OCI-LY7 (cell line): ENCODE measurements around the gene BLOC1S2. TPM values are rescaled to one million over a fixed set of nuclear protein-coding genes. Genes with fewer than 3 reads are reported as not detected.

Source experiments
- Bru-seq: library from RNA; stranded (reverse); fragments of 400-500 nt; gene quantifications from one replicate; lab custom pipeline; 2021; lab: Mats Ljungman, UMichigan
- BruChase-seq, 2 experiments: library from RNA; stranded (reverse); fragments of 400-500 nt; gene quantifications; one replicate each; lab custom pipeline; 2021; lab: Mats Ljungman, UMichigan
- BruUV-seq: library from RNA; stranded (reverse); fragments of 400-500 nt; replicated peaks from 2 replicates; lab custom pipeline; 2021; lab: Mats Ljungman, UMichigan
- CTCF ChIA-PET: fragments of 300-600 bp; sonication (Branson Sonifier 250); formaldehyde crosslinking; loops from one replicate; lab custom pipeline; 2022; ENCODE audit warnings: antibody characterized with exemption; ENCODE audit not compliant: unreplicated experiment; lab: Charles Lee
- POLR2A ChIA-PET: fragments of 300-600 bp; sonication (Branson Sonifier 250); formaldehyde crosslinking; loops from one replicate; lab custom pipeline; 2022; ENCODE audit warnings: antibody characterized with exemption; lab: Charles Lee
- DNase-seq: peaks from one replicate; pipeline ENCODE4 v3.0.0-alpha.2; 2015; ENCODE audit warnings: low spot score
- H2AFZ ChIP-seq: fragments of 200-600 bp; sonication (generic), shearing (Covaris generic); 2 replicates; pipeline ENCODE4 v1.6.1; 2014; ENCODE audit warnings: mild to moderate bottlenecking, antibody characterized with exemption, low read length, moderate library complexity
- H3K27ac ChIP-seq: fragments of 200-600 bp; sonication (generic); 2 replicates; pipeline ENCODE4 v1.5.1; 2014; ENCODE audit warnings: mixed run types, low read depth, mild to moderate bottlenecking, moderate library complexity, low read length, inconsistent platforms; ENCODE audit not compliant: poor library complexity, severe bottlenecking
- H3K36me3 ChIP-seq: fragments of 200-600 bp; sonication (generic); 2 replicates; pipeline ENCODE4 v1.6.1; 2014; ENCODE audit warnings: mild to moderate bottlenecking, antibody characterized with exemption, low read length, moderate library complexity, mixed read lengths; ENCODE audit not compliant: insufficient read depth
- H3K4me1 ChIP-seq: fragments of 200-600 bp; sonication (generic); 2 replicates; pipeline ENCODE4 v1.5.1; 2014; ENCODE audit warnings: mild to moderate bottlenecking, low read length; ENCODE audit not compliant: insufficient read depth, poor library complexity, severe bottlenecking
- H3K4me2 ChIP-seq: fragments of 200-600 bp; sonication (generic); 2 replicates; pipeline ENCODE4 v1.6.1; 2014; ENCODE audit warnings: mild to moderate bottlenecking, low read length
- H3K4me3 ChIP-seq: fragments of 200-600 bp; sonication (generic); 2 replicates; pipeline ENCODE4 v1.5.1; 2014; ENCODE audit warnings: mild to moderate bottlenecking, low read depth, low read length; ENCODE audit not compliant: poor library complexity, severe bottlenecking
- H3K79me2 ChIP-seq: fragments of 200-600 bp; sonication (generic); 2 replicates; pipeline ENCODE4 v1.6.1; 2016; ENCODE audit warnings: low read depth, mild to moderate bottlenecking, low read length, moderate library complexity, mixed read lengths; ENCODE audit not compliant: insufficient read depth
- H3K9me2 ChIP-seq: fragments of 200-600 bp; sonication (generic); 2 replicates; pipeline ENCODE4 v1.6.1; 2016; ENCODE audit warnings: mild to moderate bottlenecking, low read length, mixed read lengths; ENCODE audit not compliant: insufficient read depth
- H3K9me3 ChIP-seq: fragments of 200-600 bp; sonication (generic); 2 replicates; pipeline ENCODE4 v1.6.1; 2014; ENCODE audit warnings: mild to moderate bottlenecking, mixed run types, low read length, mixed read lengths
- H4K20me1 ChIP-seq: fragments of 200-600 bp; sonication (generic); 2 replicates; pipeline ENCODE4 v1.6.1; 2014; ENCODE audit warnings: mild to moderate bottlenecking, antibody characterized with exemption, low read length, moderate library complexity, mixed read lengths; ENCODE audit not compliant: insufficient read depth
- EZH2phosphoT487 ChIP-seq: fragments of 200-600 bp; sonication (generic); IDR thresholded peaks from 2 replicates; pipeline ENCODE4 v1.6.1; 2018; ENCODE audit warnings: low read depth, borderline replicate concordance, mild to moderate bottlenecking, mixed run types, antibody characterized with exemption, low read length, moderate library complexity, mixed read lengths
- intact Hi-C: fragments of 100-400 bp; cut with micrococcal nuclease; formaldehyde crosslinking; loops from one replicate; pipeline ENCODE4 v1.10.0; 2022; ENCODE audit not compliant: unreplicated experiment
- long read RNA-seq: library from polyadenylated mRNA; stranded (forward); transcript quantifications from one replicate; pipeline ENCODE4 v2.0.0, GENCODE V29; 2022
- total RNA-seq, 2 experiments: library from RNA; depleted of rRNA in 1 of 2; stranded (reverse); fragments of >200 nt in 1 of 2; shearing (Covaris generic) in 1 of 2; gene quantifications; 2 replicates each; pipeline ENCODE4 v1.2.3, GENCODE V29; 2014 to 2022
- TF ChIP-seq, protein P1 (sequence below): fragments of 200-600 bp; sonication (generic); conservative IDR thresholded peaks from 2 replicates; pipeline ENCODE4 v1.5.1; 2014; ENCODE audit warnings: mild to moderate bottlenecking, antibody characterized with exemption, low read length, moderate library complexity, mixed read lengths

BLOC1S2 gene
- 39.7 and 48.7 TPM in 2 replicates for total RNA-seq (2014; rRNA removed; shearing (Covaris generic))
- 45.3 and 54.8 TPM in 2 replicates for total RNA-seq (2022)
- percentile 75 among the genes with signal in this experiment for Bru-seq, nascent RNA
- percentile 79 among the genes with signal in this experiment for BruChase-seq, experiment 1, labeled RNA remaining after a 6-hour chase
- BruChase-seq, experiment 2, labeled RNA remaining after a 2-hour chase = percentile 86 among the genes with signal in this experiment
- long read RNA-seq, transcript BLOC1S2-202 (5 exons, 1,249 nt) = major isoform, 101 of 118 reads
- long read RNA-seq, partial matches to known transcripts = 5 of 118 reads
- long read RNA-seq, other reads (novel, unspliced or antisense) = 9 of 118 reads

DNA sequence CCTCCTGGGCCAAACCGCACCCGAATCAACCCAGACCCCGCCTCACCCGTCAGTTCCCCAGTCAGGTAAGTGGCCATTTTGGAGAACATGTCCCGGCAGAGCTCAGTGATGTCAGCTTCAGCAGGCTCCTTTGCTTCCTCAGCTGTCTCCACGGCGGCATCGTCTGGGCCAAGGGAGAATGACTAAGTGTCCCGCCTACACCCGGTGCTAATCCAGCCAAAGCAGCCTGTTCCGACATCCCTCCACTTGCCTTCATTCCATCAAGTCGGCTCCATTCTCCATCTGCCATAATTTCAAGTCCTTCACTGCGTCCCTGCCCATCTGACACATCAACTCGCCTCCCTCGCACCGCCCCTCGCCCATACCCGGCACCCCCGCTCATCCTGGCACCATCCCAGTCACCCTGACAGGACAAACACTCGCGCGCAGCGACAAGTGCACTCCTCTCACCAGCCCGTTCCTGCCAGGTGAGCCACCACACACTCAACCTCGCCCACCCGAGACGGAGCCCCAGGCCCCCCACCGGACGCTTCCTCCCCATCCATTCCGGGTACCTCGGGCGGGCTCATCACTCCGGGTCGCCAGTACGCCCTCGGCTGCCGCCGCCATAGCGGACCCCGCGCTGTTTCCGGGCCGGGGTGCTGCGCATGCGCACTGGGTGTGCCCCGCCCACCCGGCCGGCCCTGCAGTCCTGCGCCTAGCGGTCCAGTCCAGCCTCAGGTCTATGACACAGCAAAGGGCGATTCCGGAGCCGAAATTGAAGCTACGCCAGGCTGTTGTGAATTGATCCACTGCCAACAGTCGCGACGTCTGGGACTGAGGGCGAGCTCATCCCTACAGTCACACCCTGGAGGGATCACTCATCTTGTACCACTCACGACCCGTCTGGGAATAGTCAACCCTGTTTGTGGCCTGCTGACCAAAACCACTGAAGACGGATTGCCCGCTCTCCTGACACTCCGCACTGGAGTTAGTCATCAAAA lies at the start of gene BLOC1S2:
Gene BLOC1S2, minus strand, starts transcription at position 630 of the 983 bp plus-strand sequence. Its CDS starts 21 bp downstream, at position 609.
- intact Hi-C loops = loop anchor here (1.0 kb wide), 1 partner anchor 20 kb away; no protein-coding TSS in a partner anchor
- DNase-seq = peak; percentile 88
- Histone ChIP-seq H3K9me2 (no peaks in the 10 kb centered on the region), H3K79me2 (peaks cover 41% of the 10 kb centered on the region; the same call in 1 of the 2 replicates), H3K27ac (peak within 1 kb of the TSS; percentile 58), H3K4me3 (peak within 1 kb of the TSS; percentile 85), H2AFZ (peak within 1 kb of the TSS; percentile 97), H3K4me2 (peak within 1 kb of the TSS; percentile 77), H3K9me3 (no peaks in the 10 kb centered on the region), H4K20me1 (no peaks in the 10 kb centered on the region; the same call in 1 of the 2 replicates), H3K4me1 (peaks cover 33% of the 10 kb centered on the region), H3K36me3 (peaks cover 28% of the 10 kb centered on the region)
- BruUV-seq = no TSS peak
- ChIA-PET POLR2A (interaction anchor here (0.6 to 1.7 kb wide), 5 partner anchors 15 to 248 kb away, joined by 3 to 7 read pairs (median 5); no protein-coding TSS in a partner anchor), CTCF (no interaction called here)
- TF ChIP-seq, protein P1, sequence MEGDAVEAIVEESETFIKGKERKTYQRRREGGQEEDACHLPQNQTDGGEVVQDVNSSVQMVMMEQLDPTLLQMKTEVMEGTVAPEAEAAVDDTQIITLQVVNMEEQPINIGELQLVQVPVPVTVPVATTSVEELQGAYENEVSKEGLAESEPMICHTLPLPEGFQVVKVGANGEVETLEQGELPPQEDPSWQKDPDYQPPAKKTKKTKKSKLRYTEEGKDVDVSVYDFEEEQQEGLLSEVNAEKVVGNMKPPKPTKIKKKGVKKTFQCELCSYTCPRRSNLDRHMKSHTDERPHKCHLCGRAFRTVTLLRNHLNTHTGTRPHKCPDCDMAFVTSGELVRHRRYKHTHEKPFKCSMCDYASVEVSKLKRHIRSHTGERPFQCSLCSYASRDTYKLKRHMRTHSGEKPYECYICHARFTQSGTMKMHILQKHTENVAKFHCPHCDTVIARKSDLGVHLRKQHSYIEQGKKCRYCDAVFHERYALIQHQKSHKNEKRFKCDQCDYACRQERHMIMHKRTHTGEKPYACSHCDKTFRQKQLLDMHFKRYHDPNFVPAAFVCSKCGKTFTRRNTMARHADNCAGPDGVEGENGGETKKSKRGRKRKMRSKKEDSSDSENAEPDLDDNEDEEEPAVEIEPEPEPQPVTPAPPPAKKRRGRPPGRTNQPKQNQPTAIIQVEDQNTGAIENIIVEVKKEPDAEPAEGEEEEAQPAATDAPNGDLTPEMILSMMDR = no peak; the same call in 1 of the 2 replicates
- no peak for TF ChIP-seq EZH2phosphoT487

DNA sequence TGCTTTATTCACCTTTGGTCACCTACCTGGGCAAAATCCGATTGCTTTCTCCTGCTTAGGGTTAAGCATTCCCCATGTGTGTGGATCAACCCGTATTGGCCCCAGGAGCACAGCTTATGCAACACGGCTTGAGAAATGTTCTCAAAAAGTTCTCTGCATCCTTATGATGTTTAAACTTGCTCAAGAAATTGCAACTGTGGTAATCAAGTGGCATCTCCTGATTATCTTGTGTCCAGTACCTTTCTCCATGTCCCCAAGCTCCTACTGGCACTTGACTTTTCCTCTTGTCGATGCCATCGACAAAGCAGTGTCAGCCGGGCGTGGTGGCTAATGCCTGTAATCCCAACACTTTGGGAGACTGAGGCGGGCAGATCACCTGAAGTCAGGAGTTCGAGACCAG lies 48.3 kb upstream of the BLOC1S2 start:
- Histone ChIP-seq H3K4me1 (peaks cover 14% of the 10 kb centered on the region), H3K27ac (no peak overlapping the region), H4K20me1 (no peaks in the 10 kb centered on the region), H3K9me3 (no peaks in the 10 kb centered on the region), H3K36me3 (no peaks in the 10 kb centered on the region), H3K4me3 (no peak overlapping the region), H2AFZ (no peak overlapping the region), H3K4me2 (no peak overlapping the region), H3K9me2 (no peaks in the 10 kb centered on the region), H3K79me2 (no peaks in the 10 kb centered on the region)
- intact Hi-C loops = loop anchor here (5.0 to 10.0 kb wide), 2 partner anchors 38 to 540 kb away; no protein-coding TSS in a partner anchor
- no peak for DNase-seq
- BruUV-seq = no TSS peak
- TF ChIP-seq, protein P1 = no peak
- no peak for TF ChIP-seq EZH2phosphoT487
- CTCF ChIA-PET = no interaction called here
- POLR2A ChIA-PET = interaction anchor here (0.7 to 1.4 kb wide), 2 partner anchors 36 to 101 kb away, joined by 3 to 4 read pairs; no protein-coding TSS in a partner anchor
